Measurements from ENCODE around the gene GPR142.
A peak's percentile ranks its signal among the peaks of the same experiment; 100 is the strongest.

GPR142 gene

GRCh38 chr17:74345433-74346241 lies 21.7 kb upstream of the GPR142 start:
- DNase-seq: no peak

DNA sequence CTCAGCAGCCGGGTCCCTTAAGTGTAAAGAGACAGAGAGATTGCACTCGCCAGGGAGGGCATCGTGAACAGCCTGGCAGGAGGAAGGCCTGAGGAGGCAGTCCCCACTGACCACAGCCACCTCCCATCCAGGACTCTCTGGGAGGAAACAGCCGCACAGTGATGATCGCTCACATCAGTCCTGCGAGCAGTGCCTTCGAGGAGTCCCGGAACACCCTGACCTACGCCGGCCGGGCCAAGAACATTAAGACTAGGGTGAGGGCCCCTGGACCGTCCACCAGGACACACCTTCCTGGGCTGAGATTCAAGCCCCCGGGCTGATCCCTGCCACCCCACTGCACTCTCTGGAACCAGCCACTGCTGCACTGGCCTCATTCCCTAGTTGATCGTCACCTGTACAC lies 19.7 kb upstream of the GPR142 start:
- no peak for DNase-seq

DNA sequence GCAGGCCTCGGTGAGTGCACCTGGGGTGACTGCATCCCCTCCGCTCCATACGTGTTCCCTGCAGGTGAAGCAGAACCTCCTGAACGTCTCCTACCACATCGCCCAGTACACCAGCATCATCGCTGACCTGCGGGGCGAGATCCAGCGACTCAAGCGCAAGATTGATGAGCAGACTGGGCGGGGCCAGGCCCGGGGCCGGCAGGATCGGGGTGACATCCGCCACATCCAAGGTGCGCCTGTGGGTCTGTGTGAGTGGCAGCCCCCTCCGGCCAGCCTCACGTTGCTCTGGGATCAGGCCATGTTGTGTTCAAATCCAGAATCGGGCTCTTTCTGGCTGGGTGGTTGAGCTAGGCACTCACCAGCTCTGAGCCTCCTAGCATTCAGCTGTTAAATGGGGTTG lies 18.2 kb upstream of the GPR142 start:
- no peak for DNase-seq

DNA sequence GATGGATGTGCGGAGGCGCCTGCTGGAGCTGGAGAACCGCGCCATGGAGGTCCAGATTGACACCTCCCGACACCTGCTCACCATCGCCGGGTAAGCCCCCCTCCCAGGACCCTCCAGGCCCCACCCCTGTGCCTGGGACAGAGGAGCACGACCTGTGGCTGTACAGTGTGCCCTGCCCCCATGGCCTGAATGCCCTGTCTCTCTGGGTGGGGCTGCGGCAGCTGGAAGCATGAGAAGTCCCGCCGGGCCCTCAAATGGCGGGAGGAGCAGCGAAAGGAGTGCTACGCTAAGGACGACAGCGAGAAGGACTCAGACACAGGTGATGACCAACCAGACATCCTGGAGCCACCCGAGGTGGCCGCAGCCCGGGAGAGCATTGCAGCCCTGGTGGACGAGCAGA lies 16.8 kb upstream of the GPR142 start:
- no peak for DNase-seq

GRCh38 chr17:74351552-74352210 lies 15.6 kb upstream of the GPR142 start:
- no peak for DNase-seq

GRCh38 chr17:74353446-74354060 lies 13.8 kb upstream of the GPR142 start:
- DNase-seq: no peak

GRCh38 chr17:74354123-74354522 lies 13.2 kb upstream of the GPR142 start:
- peak; percentile 29 to 62 for DNase-seq

- no peak for DNase-seq
Observed at GRCh38 chr17:74354561-74354960, 12.7 kb upstream of the GPR142 start.

DNA sequence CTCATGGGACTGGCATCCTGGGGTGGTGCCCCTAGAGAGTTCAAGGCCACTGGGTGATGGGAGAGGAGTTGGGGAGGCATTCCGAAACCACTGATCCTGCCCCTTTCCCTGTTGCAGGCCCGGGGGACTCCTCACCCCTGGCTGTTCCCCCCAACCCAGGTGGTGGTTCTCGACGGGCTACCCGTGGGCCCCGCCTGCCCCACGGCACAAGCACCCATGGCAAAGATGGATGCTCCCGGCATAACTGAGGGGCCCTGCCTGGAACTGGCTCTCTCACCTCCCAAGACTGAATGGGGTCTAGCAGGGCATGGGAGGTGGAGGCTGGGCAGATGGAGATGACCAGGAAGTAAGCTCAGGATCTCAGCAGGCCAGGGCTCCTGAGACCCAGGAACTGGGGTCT lies 12.2 kb upstream of the GPR142 start:
- no peak for DNase-seq

- peak in 1 of 2 donors; percentile 13 for DNase-seq
Observed at GRCh38 chr17:74356646-74357465, 10.4 kb upstream of the GPR142 start.

GRCh38 chr17:74357466-74357809 lies 9.9 kb upstream of the GPR142 start:
- DNase-seq: no peak

- DNase-seq: no peak
Observed at GRCh38 chr17:74358697-74359096, 8.6 kb upstream of the GPR142 start.

- DNase-seq: no peak
Observed at GRCh38 chr17:74359916-74360315, 7.4 kb upstream of the GPR142 start.

- no peak for DNase-seq
Observed at GRCh38 chr17:74360899-74361229, 6.4 kb upstream of the GPR142 start.

- peak in 1 of 2 donors; percentile 48 for DNase-seq
Observed at GRCh38 chr17:74361230-74362068, 5.9 kb upstream of the GPR142 start, which contains the start of gene BTBD17. Gene BTBD17 (minus strand): TSS chr17:74361868. CDS start chr17:74361819, 49 bp downstream.

- no peak for DNase-seq
Observed at GRCh38 chr17:74362069-74362405, 5.3 kb upstream of the GPR142 start.

DNA sequence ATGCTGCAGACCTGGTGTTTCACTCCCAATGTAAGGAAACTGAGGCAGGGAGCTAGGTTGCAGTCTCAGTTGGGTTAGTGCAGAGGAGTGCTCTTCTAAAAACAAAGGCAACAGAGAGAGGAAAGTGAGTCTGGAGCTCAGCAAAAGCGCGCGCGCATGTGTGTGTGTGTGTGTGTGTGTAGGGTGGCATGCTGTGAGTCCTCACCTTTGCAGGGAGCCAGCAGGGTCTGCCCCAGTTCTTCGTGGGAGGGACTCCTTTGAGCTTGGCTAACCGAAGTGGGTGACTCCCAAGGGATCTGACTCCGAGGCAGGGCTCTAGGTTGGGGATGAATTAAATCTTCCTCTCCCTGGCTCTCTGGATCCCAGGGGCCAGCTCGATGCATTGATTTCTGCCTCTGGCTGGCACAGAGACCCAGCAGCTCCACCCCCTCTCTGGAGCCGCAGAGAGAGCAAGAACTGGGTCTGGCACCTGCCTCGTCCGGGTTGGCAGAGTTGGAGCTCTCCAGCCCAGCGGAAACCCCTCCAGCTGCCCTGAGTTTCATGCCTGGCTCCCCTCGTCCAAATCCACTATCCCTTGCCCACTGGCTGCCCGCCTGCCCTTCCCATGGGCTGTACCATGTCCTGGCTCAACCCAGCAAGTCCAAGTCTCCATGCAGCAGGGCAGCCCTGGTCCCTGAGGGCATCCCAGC lies 4.4 kb upstream of the GPR142 start:
- no peak for DNase-seq

GRCh38 chr17:74368341-74369081 lies 1.2 kb downstream of the GPR142 start:
- peak; percentile 69 to 81 for DNase-seq

DNA sequence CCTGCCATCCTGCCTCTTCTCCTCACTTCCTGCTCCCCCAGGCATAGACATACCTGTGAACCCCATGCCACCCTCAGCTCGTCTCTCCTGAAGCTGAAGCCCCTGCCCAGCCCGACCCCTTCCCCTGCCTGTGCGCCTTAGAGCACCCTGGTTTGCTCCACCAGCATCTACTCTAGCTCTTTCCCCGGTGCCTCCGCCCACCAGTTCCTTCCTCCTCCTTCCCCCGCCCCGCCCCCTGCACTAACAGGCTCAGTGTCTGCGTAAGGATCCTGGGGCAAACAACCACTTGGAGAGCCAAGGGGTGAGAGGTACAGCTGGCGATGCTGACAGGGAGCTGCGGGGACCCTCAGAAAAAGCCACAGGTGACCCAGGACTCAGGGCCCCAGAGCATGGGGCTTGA lies 1.9 kb downstream of the GPR142 start:
- DNase-seq: peak; percentile 64 to 65

GRCh38 chr17:74369665-74370490 lies 2.6 kb downstream of the GPR142 start:
- no peak for DNase-seq
